ENCODE results near the gene MAGI2. TPM values are rescaled to one million over a fixed set of nuclear protein-coding genes. Genes with fewer than 3 reads are reported as not detected.
A peak's percentile ranks its signal among the peaks of the same experiment; 100 is the strongest.

The MAGI2 gene
- total RNA-seq, 4 donors from 2014 or later = 0.90 to 2.4 (median 0.99) TPM

- Histone ChIP-seq H3K9me3 (no peaks in the 10 kb centered on the region), H3K27me3 (no peaks in the 10 kb centered on the region), H3K4me1 (no peaks in the 10 kb centered on the region), H3K36me3 (no peaks in the 10 kb centered on the region), H3K4me3 (no peak overlapping the region), H3K27ac (no peak overlapping the region)
- ATAC-seq (no peak), DNase-seq (no peak)
- intact Hi-C loops (cut with DNase I; ENCODE audit: low total_unique reads) (no loop called here), in situ Hi-C loops (cut with MboI; ENCODE audit: low sequenced_read_pairs in 4 of 4) (no loop called here)
- TF ChIP-seq CTCF (IDR thresholded peaks at IDR 0.05 in 4 of 5, conservative IDR thresholded peaks at IDR 0.05 in 1 of 5) (no peak), POLR2A (IDR thresholded peaks at IDR 0.05) (no peak)
These were observed 27.8 kb downstream of the MAGI2 start for GRCh38 chr7:79425665-79426064.

DNA sequence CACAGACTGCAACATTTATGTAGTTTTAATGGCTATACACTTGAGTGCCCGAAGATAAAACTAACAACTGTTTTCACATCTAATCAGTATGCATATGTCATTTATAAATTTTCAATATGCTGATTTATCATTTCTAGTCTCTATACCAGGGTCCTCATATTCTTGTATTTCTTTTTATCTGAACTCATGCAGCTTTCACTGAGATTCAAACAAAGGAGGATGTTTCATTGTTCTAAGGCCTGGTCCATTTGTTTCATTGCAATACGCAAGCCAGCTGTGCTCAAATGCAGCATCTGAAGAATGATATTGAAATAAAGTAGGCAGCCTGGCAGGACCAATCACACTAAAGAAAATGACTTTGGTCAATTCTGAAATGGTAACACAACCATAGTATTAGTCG lies 31.7 kb downstream of the MAGI2 start:
- no peak for ATAC-seq
- no peak for TF ChIP-seq CTCF (IDR thresholded peaks at IDR 0.05 in 4 of 5, conservative IDR thresholded peaks at IDR 0.05 in 1 of 5)

DNA sequence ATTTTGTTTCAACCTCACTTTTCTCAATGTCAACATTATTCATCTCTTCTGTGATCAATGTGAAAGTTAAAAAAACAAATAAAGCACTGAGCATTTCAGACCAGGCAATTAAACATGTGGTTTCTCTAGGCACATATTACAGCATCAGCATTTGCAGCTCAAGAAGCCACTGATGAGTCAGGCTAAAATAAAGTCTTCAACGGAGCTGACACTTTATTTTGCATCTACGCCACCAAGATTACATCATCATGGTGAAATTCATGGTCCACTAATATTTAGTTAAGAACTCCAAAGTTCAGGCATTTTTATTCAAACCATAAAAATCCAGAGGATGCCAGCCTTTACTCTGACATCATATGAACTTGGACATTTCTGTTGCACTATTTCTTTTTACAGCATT lies 33.0 kb downstream of the MAGI2 start:
- in situ Hi-C loops (cut with MboI; ENCODE audit: low sequenced_read_pairs in 4 of 4) = no loop called here
- Histone ChIP-seq H3K27ac (no peak overlapping the region), H3K36me3 (no peaks in the 10 kb centered on the region), H3K4me1 (no peaks in the 10 kb centered on the region), H3K27me3 (no peaks in the 10 kb centered on the region), H3K9me3 (no peaks in the 10 kb centered on the region), H3K4me3 (no peak overlapping the region)
- no peak for TF ChIP-seq CTCF (IDR thresholded peaks at IDR 0.05 in 4 of 5, conservative IDR thresholded peaks at IDR 0.05 in 1 of 5)
- TF ChIP-seq POLR2A (IDR thresholded peaks at IDR 0.05) = no peak
- ATAC-seq (peak in 1 of 2 donors; percentile 69), DNase-seq (no peak)
- intact Hi-C loops (cut with DNase I; ENCODE audit: low total_unique reads) = no loop called here

More for the DNA sequence above, 31.7 kb downstream of the MAGI2 start:
- H3K4me3 ChIP-seq = no peak overlapping the region
- H3K36me3 ChIP-seq = no peaks in the 10 kb centered on the region
- H3K27me3 ChIP-seq = no peaks in the 10 kb centered on the region
- H3K9me3 ChIP-seq = no peaks in the 10 kb centered on the region
- DNase-seq = no peak
- H3K4me1 ChIP-seq = no peaks in the 10 kb centered on the region
- intact Hi-C loops (cut with DNase I; ENCODE audit: low total_unique reads) (no loop called here), in situ Hi-C loops (cut with MboI; ENCODE audit: low sequenced_read_pairs in 4 of 4) (no loop called here)
- no peak overlapping the region for H3K27ac ChIP-seq

DNA sequence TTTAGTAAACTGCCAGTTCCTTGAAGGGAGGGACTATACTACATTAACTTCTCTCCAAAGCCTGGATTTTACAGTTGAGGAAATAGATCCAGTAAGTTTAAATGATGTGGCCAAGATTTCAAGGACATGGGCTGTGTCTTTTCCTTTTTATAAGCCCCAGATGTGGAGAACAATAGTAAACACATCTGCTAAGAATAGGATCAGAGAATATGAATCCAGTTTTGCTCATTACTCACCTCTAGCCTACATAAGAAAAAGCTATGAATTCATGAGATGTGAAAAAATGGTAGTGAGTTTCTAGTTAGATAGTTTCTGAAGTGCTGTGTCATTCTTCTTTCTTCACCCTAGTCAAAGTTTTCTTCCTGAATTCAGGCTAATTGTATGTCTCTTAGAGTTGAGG lies 38.6 kb downstream of the MAGI2 start:
- ATAC-seq (no peak), DNase-seq (no peak)
- Histone ChIP-seq H3K27ac (no peak overlapping the region), H3K36me3 (no peaks in the 10 kb centered on the region), H3K4me1 (no peaks in the 10 kb centered on the region), H3K27me3 (no peaks in the 10 kb centered on the region), H3K4me3 (no peak overlapping the region), H3K9me3 (no peaks in the 10 kb centered on the region)
- intact Hi-C loops (cut with DNase I; ENCODE audit: low total_unique reads) (no loop called here), in situ Hi-C loops (cut with MboI; ENCODE audit: low sequenced_read_pairs in 4 of 4) (no loop called here)
- TF ChIP-seq POLR2A (IDR thresholded peaks at IDR 0.05) (no peak), CTCF (IDR thresholded peaks at IDR 0.05 in 4 of 5, conservative IDR thresholded peaks at IDR 0.05 in 1 of 5) (no peak)

DNA sequence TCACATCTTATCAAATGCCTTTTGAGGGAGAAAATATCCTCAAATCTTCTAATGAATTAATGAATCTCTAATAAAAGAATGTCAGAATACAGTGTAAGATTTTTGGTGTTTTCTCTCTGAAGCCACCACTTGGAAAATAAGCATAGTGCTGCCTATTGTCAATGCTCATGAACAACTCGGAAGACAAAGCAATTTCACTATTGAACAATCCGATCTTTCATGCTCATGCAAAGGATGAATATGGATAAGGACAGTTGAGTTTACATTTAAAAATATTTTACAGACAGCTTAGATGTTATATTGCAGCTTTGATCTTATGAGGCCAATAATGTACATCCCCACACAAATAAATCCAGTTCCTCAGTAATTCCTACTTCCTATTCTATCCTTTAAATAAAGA lies 40.6 kb downstream of the MAGI2 start:
- TF ChIP-seq POLR2A (IDR thresholded peaks at IDR 0.05) = no peak
- no peak overlapping the region for H3K27ac ChIP-seq
- intact Hi-C loops (cut with DNase I; ENCODE audit: low total_unique reads) = no loop called here
- H3K27me3 ChIP-seq = no peaks in the 10 kb centered on the region
- H3K36me3 ChIP-seq = no peaks in the 10 kb centered on the region
- in situ Hi-C loops (cut with MboI; ENCODE audit: low sequenced_read_pairs in 4 of 4) = no loop called here
- H3K4me3 ChIP-seq = no peak overlapping the region
- H3K9me3 ChIP-seq = no peaks in the 10 kb centered on the region
- DNase-seq (no peak), ATAC-seq (no peak)
- H3K4me1 ChIP-seq = no peaks in the 10 kb centered on the region
